ENCODE results near the gene NOC4L. TPM values are rescaled to one million over a fixed set of nuclear protein-coding genes. Genes with fewer than 3 reads are reported as not detected.
A peak's percentile ranks its signal among the peaks of the same experiment; 100 is the strongest.

Gene NOC4L
- total and polyA plus RNA-seq, 2 experiments from 2014 or later = 42.4 to 54.7 TPM

DNA sequence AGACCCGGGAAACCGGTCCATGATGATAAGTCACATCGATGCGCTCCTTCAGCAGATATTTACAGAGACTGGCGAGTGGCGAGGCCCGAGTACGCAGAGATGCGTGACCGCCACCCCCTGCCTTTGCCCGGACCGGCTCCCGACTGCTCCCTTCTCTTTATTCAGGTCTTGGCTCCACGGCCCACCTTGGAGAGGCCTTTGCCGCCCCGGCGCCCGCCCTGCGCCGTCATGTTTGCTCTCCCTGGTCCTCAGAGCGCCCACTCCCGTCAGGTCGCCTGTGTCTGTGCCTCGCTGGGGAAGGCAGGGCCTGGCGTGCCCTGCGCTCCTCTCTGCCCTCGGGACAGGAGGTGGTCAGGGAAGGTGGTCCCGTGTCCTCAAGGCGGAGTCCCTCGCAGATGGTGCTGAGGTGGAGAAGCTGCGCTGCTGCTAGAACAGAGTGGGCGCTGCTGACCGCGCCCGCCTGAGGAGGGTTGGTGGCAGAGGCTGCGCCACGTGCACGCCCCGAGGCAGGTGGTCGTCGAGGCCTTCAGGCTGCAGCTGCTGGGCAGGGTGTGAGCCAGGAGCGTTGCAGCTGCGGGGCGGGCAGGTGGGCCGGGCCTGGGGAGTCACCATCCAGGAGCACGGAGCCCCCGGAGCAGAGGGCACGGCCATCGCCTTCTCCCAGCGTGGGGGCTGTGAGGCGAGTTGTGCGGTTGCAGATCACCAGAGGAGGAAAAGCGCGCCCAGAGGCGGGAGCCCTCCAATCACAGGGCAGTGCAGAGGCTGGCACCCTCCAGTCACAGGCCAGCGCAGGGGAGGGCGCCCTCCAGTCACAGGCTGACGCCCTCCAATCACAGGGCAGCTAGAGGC lies 27.3 kb upstream of the NOC4L start (continued):
- TF ChIP-seq REST (IDR thresholded peaks at IDR 0.05; ENCODE audit: unreplicated experiment) (no peak), CREB1 (CRISPR knock-in tag; IDR thresholded peaks at IDR 0.05; ENCODE audit: low read depth) (no peak), EZH2 (IDR thresholded peaks at IDR 0.05; ENCODE audit: low read depth, unreplicated experiment) (no peak), EZH2phosphoT487 (IDR thresholded peaks at IDR 0.05; ENCODE audit: unreplicated experiment) (no peak), CTCF (conservative IDR thresholded peaks at IDR 0.05; ENCODE audit: low read depth in 2 of 2) (no peak), STAT1 (IDR thresholded peaks at IDR 0.05; ENCODE audit: unreplicated experiment) (no peak), POLR2AphosphoS5 (IDR thresholded peaks at IDR 0.05; ENCODE audit: low read depth) (no peak), ETS1 (IDR thresholded peaks at IDR 0.05) (no peak)

- H3F3A ChIP-seq (replicated peaks; ENCODE audit: low read depth) = no peaks in the 10 kb centered on the region; the same call in 1 of the 2 replicates
- H4K20me1 ChIP-seq (replicated peaks; ENCODE audit: insufficient read depth) = no peaks in the 10 kb centered on the region
- H2AFZ ChIP-seq = no peak overlapping the region
- Mint-ChIP-seq H3K4me3 (no peak overlapping the region), H3K9me3 (no peaks in the 10 kb centered on the region), H3K27ac (no peak overlapping the region), H3K36me3 (ENCODE audit: low read depth) (peaks cover 31% of the 10 kb centered on the region), H3K4me1 (no peaks in the 10 kb centered on the region), H3K27me3 (ENCODE audit: insufficient read depth, low read depth, poor library complexity) (peaks cover 13% of the 10 kb centered on the region)
- H3K4me2 ChIP-seq = no peak overlapping the region
- H3K79me2 ChIP-seq (replicated peaks; ENCODE audit: insufficient read depth) = no peaks in the 10 kb centered on the region
- H3K4me3 ChIP-seq = no peak overlapping the region
- DNase-seq (ENCODE audit: low spot score) (peak; percentile 65), ATAC-seq (peak; percentile 93)
- H3K36me3 ChIP-seq (ENCODE audit: insufficient read depth) = peaks cover 11% of the 10 kb centered on the region; the same call in 1 of the 2 replicates
- H3K27ac ChIP-seq (ENCODE audit: low read depth) = no peak overlapping the region
- TF ChIP-seq ZNF114 (CRISPR knock-in tag; IDR thresholded peaks at IDR 0.05) (no peak), CREB1 (CRISPR knock-in tag; IDR thresholded peaks at IDR 0.05; ENCODE audit: low read depth) (peak; percentile 56; the same call in 1 of the 2 replicates), STAT1 (IDR thresholded peaks at IDR 0.05; ENCODE audit: unreplicated experiment) (no peak), POLR2AphosphoS5 (IDR thresholded peaks at IDR 0.05; ENCODE audit: low read depth) (no peak), CTCF (conservative IDR thresholded peaks at IDR 0.05; ENCODE audit: low read depth in 2 of 2) (no peak), EZH2 (IDR thresholded peaks at IDR 0.05; ENCODE audit: low read depth, unreplicated experiment) (no peak)
- no peaks in the 10 kb centered on the region for H3K9me2 ChIP-seq (ENCODE audit: insufficient read depth)
- H3K4me1 ChIP-seq (ENCODE audit: insufficient read depth) = no peaks in the 10 kb centered on the region
- H3K27me3 ChIP-seq (ENCODE audit: insufficient read depth) = no peaks in the 10 kb centered on the region
Measured at GRCh38 chr12:132117558-132117875, 26.7 kb upstream of the NOC4L start.

Data from GM23338 (cell line).